AG04449 (cell line): ENCODE measurements around the gene ING5.
"Not testable (repeated sequence)": the region's sequence is repeated elsewhere in the genome, so short reads cannot be mapped to it uniquely, and the experiment has no call there.

Experiments
- CTCF ChIA-PET: fragments of 350-600 bp; formaldehyde crosslinking; extraction: SDS; loops from one replicate; lab custom pipeline; 2021; ENCODE audit warnings: antibody characterized with exemption; lab: Yijun Ruan, JAX
- POLR2A ChIA-PET: fragments of 400-600, 350-600 bp; formaldehyde crosslinking; extraction: SDS; loops from one replicate; lab custom pipeline; 2020; ENCODE audit warnings: antibody characterized with exemption, inconsistent platforms; lab: Yijun Ruan, JAX
- DNase-seq: peaks from one replicate; pipeline ENCODE4 v3.0.0-alpha.2; 2010; ENCODE audit warnings: low read depth, low spot score
- H3K4me3 ChIP-seq: 2 replicates; pipeline ENCODE4 v1.5.1; 2011; ENCODE audit warnings: low read depth, mild to moderate bottlenecking, control low read depth, low read length
- TF ChIP-seq, protein P1 (sequence below): IDR thresholded peaks from one replicate; pipeline ENCODE4 v1.5.1; 2011; ENCODE audit warnings: mild to moderate bottlenecking, moderate library complexity, low read length, control low read depth, inconsistent platforms; ENCODE audit not compliant: insufficient read depth; ENCODE audit errors: missing control alignments

ING5 gene

GRCh38 chr2:241754042-241754441 is 52.2 kb downstream of the ING5 start:
- H3K4me3 ChIP-seq, result no peak overlapping the region
- TF ChIP-seq, protein P1, sequence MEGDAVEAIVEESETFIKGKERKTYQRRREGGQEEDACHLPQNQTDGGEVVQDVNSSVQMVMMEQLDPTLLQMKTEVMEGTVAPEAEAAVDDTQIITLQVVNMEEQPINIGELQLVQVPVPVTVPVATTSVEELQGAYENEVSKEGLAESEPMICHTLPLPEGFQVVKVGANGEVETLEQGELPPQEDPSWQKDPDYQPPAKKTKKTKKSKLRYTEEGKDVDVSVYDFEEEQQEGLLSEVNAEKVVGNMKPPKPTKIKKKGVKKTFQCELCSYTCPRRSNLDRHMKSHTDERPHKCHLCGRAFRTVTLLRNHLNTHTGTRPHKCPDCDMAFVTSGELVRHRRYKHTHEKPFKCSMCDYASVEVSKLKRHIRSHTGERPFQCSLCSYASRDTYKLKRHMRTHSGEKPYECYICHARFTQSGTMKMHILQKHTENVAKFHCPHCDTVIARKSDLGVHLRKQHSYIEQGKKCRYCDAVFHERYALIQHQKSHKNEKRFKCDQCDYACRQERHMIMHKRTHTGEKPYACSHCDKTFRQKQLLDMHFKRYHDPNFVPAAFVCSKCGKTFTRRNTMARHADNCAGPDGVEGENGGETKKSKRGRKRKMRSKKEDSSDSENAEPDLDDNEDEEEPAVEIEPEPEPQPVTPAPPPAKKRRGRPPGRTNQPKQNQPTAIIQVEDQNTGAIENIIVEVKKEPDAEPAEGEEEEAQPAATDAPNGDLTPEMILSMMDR, result no peak
- DNase-seq, result no peak
- ChIA-PET CTCF (no interaction called here), POLR2A (no interaction called here)

- H3K4me3 ChIP-seq, result no peak overlapping the region
- no peak for DNase-seq
- TF ChIP-seq, protein P1, result no peak
- ChIA-PET CTCF (no interaction called here), POLR2A (no interaction called here)
Observed at GRCh38 chr2:241755166-241755565, 53.3 kb downstream of the ING5 start.

DNA sequence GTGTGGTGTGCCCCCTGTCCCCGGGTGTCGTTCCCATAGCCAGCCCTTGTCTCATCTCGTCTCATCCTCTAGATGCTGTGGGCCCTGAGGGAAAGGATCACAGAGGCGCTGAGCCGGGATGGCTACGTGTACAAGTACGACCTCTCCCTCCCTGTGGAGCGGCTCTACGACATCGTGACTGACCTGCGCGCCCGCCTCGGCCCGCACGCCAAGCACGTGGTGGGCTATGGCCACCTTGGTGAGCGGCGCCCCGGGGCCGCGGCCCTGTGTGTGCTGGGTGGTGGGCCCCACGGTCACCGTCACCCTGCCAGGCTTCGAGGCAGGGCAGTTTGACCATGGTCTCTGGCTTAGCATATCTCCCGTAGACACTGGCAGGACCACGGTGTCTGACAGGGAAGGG is 53.9 kb downstream of the ING5 start:
- ChIA-PET POLR2A (no interaction called here), CTCF (no interaction called here)
- no peak overlapping the region for H3K4me3 ChIP-seq
- no peak for DNase-seq
- TF ChIP-seq, protein P1, result no peak

GRCh38 chr2:241759067-241759807 is 57.4 kb downstream of the ING5 start:
- ChIA-PET POLR2A (no interaction called here), CTCF (interaction anchor here (1.0 kb wide), 1 partner anchor 85 kb away, joined by 3 read pairs; no protein-coding TSS in a partner anchor)
- TF ChIP-seq, protein P1, result no peak
- H3K4me3 ChIP-seq, result no peak overlapping the region
- DNase-seq, result no peak

GRCh38 chr2:241759893-241760292 is 58.1 kb downstream of the ING5 start:
- H3K4me3 ChIP-seq, DNase-seq, CTCF ChIA-PET, POLR2A ChIA-PET: not testable (repeated sequence)

DNA sequence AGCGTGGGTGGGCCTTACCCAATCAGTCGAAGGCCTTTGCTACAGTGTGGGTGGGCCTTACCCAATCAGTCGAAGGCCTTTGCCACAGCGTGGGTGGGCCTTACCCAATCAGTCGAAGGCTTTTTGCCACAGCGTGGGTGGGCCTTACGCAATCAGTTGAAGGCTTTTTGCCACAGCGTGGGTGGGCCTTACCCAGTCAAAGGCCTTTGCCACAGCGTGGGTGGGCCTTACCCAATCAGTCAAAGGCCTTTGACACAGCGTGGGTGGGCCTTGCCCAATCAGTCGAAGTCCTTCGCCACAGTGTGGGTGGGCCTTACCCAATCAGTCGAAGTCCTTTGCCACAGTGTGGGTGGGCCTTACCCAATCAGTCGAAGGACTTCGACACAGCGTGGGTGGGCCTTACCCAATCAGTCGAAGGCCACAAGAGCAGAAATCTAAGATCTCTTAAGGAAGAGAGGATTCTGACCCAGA is 58.5 kb downstream of the ING5 start:
- TF ChIP-seq, protein P1, result no peak
- DNase-seq, result no peak
- CTCF ChIA-PET, result no interaction called here
- H3K4me3 ChIP-seq, result no peak overlapping the region
- POLR2A ChIA-PET, result no interaction called here
